Endothelial cell of umbilical vein (primary cell): ENCODE measurements around the gene UTF1. TPM values are rescaled to one million over a fixed set of nuclear protein-coding genes. Genes with fewer than 3 reads are reported as not detected.
"Not testable (repeated sequence)": the region's sequence is repeated elsewhere in the genome, so short reads cannot be mapped to it uniquely, and the experiment has no call there.

Experiments
- BruUV-seq: library from RNA; stranded (reverse); fragments of 400-500 nt; replicated peaks from 2 replicates; lab custom pipeline; 2021; lab: Mats Ljungman, UMichigan
- CTCF ChIA-PET: fragments of 300-600, 350-600 bp; sonication (Branson Sonifier 250); formaldehyde crosslinking; loops from one replicate; lab custom pipeline; 2021; ENCODE audit warnings: antibody characterized with exemption, inconsistent platforms; lab: Charles Lee
- POLR2A ChIA-PET: fragments of 300-600, 350-600 bp; sonication (Branson Sonifier 250); formaldehyde crosslinking; loops from one replicate; lab custom pipeline; 2021; ENCODE audit warnings: antibody characterized with exemption, inconsistent platforms; lab: Charles Lee
- DNase-seq: peaks from one replicate; pipeline ENCODE4 v3.0.0-alpha.2; 2011; ENCODE audit warnings: low read depth, low spot score
- FAIRE-seq: peaks from 2 replicates; lab custom pipeline; 2011; peaks lifted over from hg19 to GRCh38; lab: Jason Lieb, UNC
- H2AFZ ChIP-seq: 2 replicates; pipeline ENCODE4 v1.6.0; 2012; ENCODE audit warnings: low read depth, low read length, control low read depth, inconsistent platforms
- H3K27ac ChIP-seq: 2 replicates; pipeline ENCODE4 v1.5.1; 2011; ENCODE audit warnings: low read depth, mild to moderate bottlenecking, control low read depth, low read length, moderate library complexity; ENCODE audit not compliant: insufficient read depth
- H3K27me3 ChIP-seq, 2 experiments: 2 replicates each; pipeline versions ENCODE4 v1.6.0 to v1.6.1; 2011; ENCODE audit warnings: low read length in 2 of 2, mixed read lengths in 1 of 2; ENCODE audit not compliant: control insufficient read depth in 2 of 2, insufficient read depth in 2 of 2
- H3K36me3 ChIP-seq, 2 experiments: 2 replicates in 1 of 2; 3 replicates in 1 of 2; pipeline ENCODE4 v1.5.1; 2011; ENCODE audit warnings: low read length in 2 of 2, mild to moderate bottlenecking in 1 of 2, moderate library complexity in 1 of 2; ENCODE audit not compliant: control insufficient read depth in 2 of 2, insufficient read depth in 2 of 2; ENCODE audit errors: extremely low read depth in 1 of 2
- H3K4me1 ChIP-seq: 3 replicates; pipeline ENCODE4 v1.5.1; 2011; ENCODE audit warnings: mild to moderate bottlenecking, low read length; ENCODE audit not compliant: control insufficient read depth, insufficient read depth; ENCODE audit errors: extremely low read depth
- H3K4me2 ChIP-seq: 2 replicates; pipeline ENCODE4 v1.6.1; 2011; ENCODE audit warnings: low read length, control low read depth, mixed read lengths; ENCODE audit not compliant: insufficient read depth
- H3K4me3 ChIP-seq, 3 experiments: fragments of 200-600 bp in 1 of 3; sonication (generic), shearing (Covaris generic) in 1 of 3; replicated peaks in 1 of 3; 2 replicates each; pipeline ENCODE4 v1.5.1; 2011 to 2016; ENCODE audit warnings: control low read depth in 3 of 3, low read length in 3 of 3, mild to moderate bottlenecking in 2 of 3, inconsistent platforms in 1 of 3, low read depth in 1 of 3, moderate library complexity in 1 of 3; ENCODE audit not compliant: insufficient read depth in 1 of 3
- H3K79me2 ChIP-seq: 2 replicates; pipeline ENCODE4 v1.6.0; 2012; ENCODE audit warnings: low read length, inconsistent platforms; ENCODE audit not compliant: control insufficient read depth, insufficient read depth
- H3K9ac ChIP-seq: replicated peaks from 2 replicates; pipeline ENCODE3; 2011; ENCODE audit warnings: low read length, control low read depth; ENCODE audit not compliant: insufficient read depth; ENCODE audit errors: extremely low read depth
- H3K9me1 ChIP-seq: replicated peaks from 3 replicates; pipeline ENCODE4 v1.6.0; 2011; ENCODE audit warnings: mild to moderate bottlenecking, low read length; ENCODE audit not compliant: control insufficient read depth, insufficient read depth; ENCODE audit errors: extremely low read depth
- H3K9me3 ChIP-seq: replicated peaks from 2 replicates; pipeline ENCODE4 v1.5.1; 2012; ENCODE audit warnings: low read length, inconsistent platforms; ENCODE audit not compliant: control insufficient read depth, insufficient read depth
- H4K20me1 ChIP-seq: replicated peaks from 2 replicates; pipeline ENCODE3; 2011; ENCODE audit warnings: mild to moderate bottlenecking, low read length; ENCODE audit not compliant: control insufficient read depth, insufficient read depth; ENCODE audit errors: extremely low read depth
- FOS ChIP-seq: IDR thresholded peaks from 2 replicates; pipeline ENCODE4 v1.6.1; 2011; ENCODE audit warnings: mild to moderate bottlenecking, low read length, moderate library complexity, borderline replicate concordance; ENCODE audit not compliant: insufficient read depth
- GATA2 ChIP-seq: IDR thresholded peaks from 2 replicates; pipeline ENCODE4 v1.7.0; 2011; ENCODE audit warnings: low read depth, mild to moderate bottlenecking, moderate library complexity, mixed read lengths, low read length; ENCODE audit not compliant: insufficient read length, insufficient read depth
- JUN ChIP-seq: IDR thresholded peaks from 2 replicates; pipeline ENCODE4 v1.6.1; 2011; ENCODE audit warnings: borderline replicate concordance, low read depth; ENCODE audit not compliant: insufficient read length, insufficient read depth
- dilution Hi-C: fragments of 300-500 bp; cut with MboI; formaldehyde crosslinking; loops from one replicate; pipeline ENCODE4 v1.15.0; 2019; ENCODE audit warnings: low sequenced_read_pairs; ENCODE audit not compliant: extremely low pct_ligation_motif_present
- intact Hi-C: fragments of 100-400 bp; cut with micrococcal nuclease; formaldehyde crosslinking; loops from one replicate; pipeline ENCODE4 v1.10.0; 2022
- polyA plus RNA-seq, 4 experiments: library from polyadenylated mRNA; depleted of rRNA in 3 of 4; stranded (reverse) in 3 of 4; unstranded in 1 of 4; fragments of >200 nt; gene quantifications; 2 replicates each; pipeline versions ENCODE4 v1.2.1 to v1.2.3, GENCODE V29; 2011 to 2012; ENCODE audit warnings: missing spikeins in 1 of 4
- total RNA-seq: library from RNA; stranded (reverse); gene quantifications from 2 replicates; pipeline ENCODE4 v1.2.3, GENCODE V29; 2021

The UTF1 gene
- total and polyA plus RNA-seq, 2 donors (not counting 3 experiments of a cell fraction or from before 2014, with no cell fraction given): not detected

GRCh38 chr10:133219782-133220181 lies 10.2 kb upstream of the UTF1 start:
- no peaks in the 10 kb centered on the region for H3K9me3 ChIP-seq
- dilution Hi-C loops: no loop called here
- no peak overlapping the region for H3K27ac ChIP-seq
- H3K4me1 ChIP-seq: no peaks in the 10 kb centered on the region
- DNase-seq: no peak
- no peak for FAIRE-seq
- no peaks in the 10 kb centered on the region for H3K79me2 ChIP-seq
- ChIA-PET CTCF (no interaction called here), POLR2A (no interaction called here)
- H3K27me3 ChIP-seq: no peaks in the 10 kb centered on the region
- H4K20me1 ChIP-seq: no peaks in the 10 kb centered on the region
- no peaks in the 10 kb centered on the region for H3K9me1 ChIP-seq
- no peak overlapping the region for H2AFZ ChIP-seq
- TF ChIP-seq GATA2 (no peak), FOS (no peak)
- BruUV-seq: no TSS peak
- H3K4me3 ChIP-seq: no peak overlapping the region
- H3K4me2 ChIP-seq: no peak overlapping the region
- intact Hi-C loops: no loop called here
- H3K36me3 ChIP-seq: no peaks in the 10 kb centered on the region
- no peak overlapping the region for H3K9ac ChIP-seq

GRCh38 chr10:133221331-133221730 lies 8.7 kb upstream of the UTF1 start:
- H2AFZ ChIP-seq: no peak overlapping the region
- no peaks in the 10 kb centered on the region for H4K20me1 ChIP-seq
- intact Hi-C loops: no loop called here
- BruUV-seq: no TSS peak
- TF ChIP-seq JUN: no peak
- H3K27ac ChIP-seq: no peak overlapping the region
- H3K36me3 ChIP-seq: no peaks in the 10 kb centered on the region
- no peaks in the 10 kb centered on the region for H3K27me3 ChIP-seq
- FAIRE-seq (no peak), DNase-seq (no peak)
- ChIA-PET POLR2A (no interaction called here), CTCF (no interaction called here)
- no peak overlapping the region for H3K4me2 ChIP-seq
- H3K4me1 ChIP-seq: no peaks in the 10 kb centered on the region
- H3K4me3 ChIP-seq: no peak overlapping the region
- dilution Hi-C loops: no loop called here
- H3K79me2 ChIP-seq: no peaks in the 10 kb centered on the region
- no peak overlapping the region for H3K9ac ChIP-seq
- no peaks in the 10 kb centered on the region for H3K9me3 ChIP-seq
- H3K9me1 ChIP-seq: no peaks in the 10 kb centered on the region

GRCh38 chr10:133221756-133222155 lies 8.3 kb upstream of the UTF1 start:
- dilution Hi-C loops, H3K27ac ChIP-seq, H3K79me2 ChIP-seq, FAIRE-seq, DNase-seq, H3K9ac ChIP-seq, intact Hi-C loops, H3K36me3 ChIP-seq, BruUV-seq, H2AFZ ChIP-seq, CTCF ChIA-PET, H3K4me2 ChIP-seq, POLR2A ChIA-PET, H3K9me1 ChIP-seq, H3K4me3 ChIP-seq, H3K27me3 ChIP-seq, H3K4me1 ChIP-seq, H4K20me1 ChIP-seq, H3K9me3 ChIP-seq: not testable (repeated sequence)
